Stimulated activated CD8-positive, alpha-beta memory T cell treated with anti-CD3 and anti-CD28 coated beads, Interleukin-12 subunit alpha, Interleukin-12 subunit beta, amount 100 ng/mL, for 1 hour (primary cell): ENCODE results near the gene TMPRSS9.
A peak's percentile ranks its signal among the peaks of the same experiment; 100 is the strongest.
"Not testable (repeated sequence)": the region's sequence is repeated elsewhere in the genome, so short reads cannot be mapped to it uniquely, and the experiment has no call there.

ENCODE experiments used
- DNase-seq: peaks from one replicate; pipeline ENCODE4 v3.0.0-alpha.2; 2020; ENCODE audit warnings: low read depth

Gene TMPRSS9

DNA sequence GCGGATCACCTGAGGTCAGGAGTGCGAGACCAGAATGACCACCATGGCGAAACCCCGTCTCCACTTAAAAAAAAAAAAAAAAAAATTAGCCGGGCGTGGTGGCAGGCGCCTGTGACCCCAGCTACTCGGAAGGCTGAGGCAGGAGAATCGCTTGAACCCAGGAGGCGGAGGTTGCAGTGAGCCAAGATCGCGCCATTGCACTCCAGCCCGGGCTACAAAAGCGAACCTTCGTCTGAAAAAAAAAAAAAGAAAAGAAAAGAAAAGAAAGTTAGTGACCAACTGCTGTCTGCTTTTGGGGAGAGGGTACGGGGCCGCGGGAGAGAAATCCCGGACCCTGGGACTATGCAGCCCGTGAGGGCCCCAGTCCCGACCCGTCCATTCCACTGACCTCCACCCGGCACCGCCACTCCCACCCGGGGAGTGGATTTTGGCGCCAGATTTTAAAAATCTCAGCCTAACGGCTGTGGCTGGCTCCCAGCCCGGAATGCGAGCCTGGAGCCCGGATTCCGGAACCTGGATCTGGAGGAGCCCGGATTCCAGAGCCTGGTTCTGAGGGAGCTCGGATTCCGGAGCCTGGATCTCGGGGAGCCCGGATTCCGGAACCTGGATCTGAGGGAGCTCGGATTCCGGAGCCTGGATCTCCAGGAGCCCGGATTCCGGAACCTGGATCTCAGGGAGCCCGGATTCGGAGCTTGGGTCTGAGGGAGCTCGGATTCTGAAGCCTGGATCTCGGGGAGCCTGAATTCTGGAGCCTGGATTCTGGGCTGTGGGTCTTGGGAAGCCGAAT lies 102.8 kb downstream of the TMPRSS9 start:
- DNase-seq: no peak

GRCh38 chr19:2463694-2464093 lies 103.6 kb downstream of the TMPRSS9 start:
- DNase-seq: not testable (repeated sequence)

DNA sequence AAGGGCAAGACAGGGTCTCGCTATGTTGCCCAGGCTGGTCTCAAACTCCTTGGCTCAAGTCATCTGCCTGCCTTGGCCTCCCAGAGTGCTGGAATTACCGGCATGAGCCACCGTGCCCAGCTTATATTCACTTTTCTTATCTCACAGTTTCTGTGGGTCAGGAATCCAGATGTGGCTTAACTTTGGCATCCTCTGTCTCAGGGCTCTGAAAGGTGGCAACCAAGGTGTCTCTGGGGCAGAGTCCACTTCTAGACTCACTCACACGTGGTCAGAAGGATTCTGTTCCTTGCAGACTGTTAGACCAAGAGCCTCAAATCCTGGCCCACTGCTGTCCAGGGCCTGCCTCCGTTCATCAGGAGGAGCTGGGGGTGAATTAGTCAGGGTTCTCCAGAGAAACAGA lies 104.3 kb downstream of the TMPRSS9 start:
- DNase-seq: no peak

- DNase-seq: no peak
Observed at GRCh38 chr19:2468596-2468995, 108.5 kb downstream of the TMPRSS9 start.

- no peak for DNase-seq
Observed at GRCh38 chr19:2469102-2469914, 109.2 kb downstream of the TMPRSS9 start.

- DNase-seq: not testable (repeated sequence)
Observed at GRCh38 chr19:2469915-2470200, 109.8 kb downstream of the TMPRSS9 start.

DNA sequence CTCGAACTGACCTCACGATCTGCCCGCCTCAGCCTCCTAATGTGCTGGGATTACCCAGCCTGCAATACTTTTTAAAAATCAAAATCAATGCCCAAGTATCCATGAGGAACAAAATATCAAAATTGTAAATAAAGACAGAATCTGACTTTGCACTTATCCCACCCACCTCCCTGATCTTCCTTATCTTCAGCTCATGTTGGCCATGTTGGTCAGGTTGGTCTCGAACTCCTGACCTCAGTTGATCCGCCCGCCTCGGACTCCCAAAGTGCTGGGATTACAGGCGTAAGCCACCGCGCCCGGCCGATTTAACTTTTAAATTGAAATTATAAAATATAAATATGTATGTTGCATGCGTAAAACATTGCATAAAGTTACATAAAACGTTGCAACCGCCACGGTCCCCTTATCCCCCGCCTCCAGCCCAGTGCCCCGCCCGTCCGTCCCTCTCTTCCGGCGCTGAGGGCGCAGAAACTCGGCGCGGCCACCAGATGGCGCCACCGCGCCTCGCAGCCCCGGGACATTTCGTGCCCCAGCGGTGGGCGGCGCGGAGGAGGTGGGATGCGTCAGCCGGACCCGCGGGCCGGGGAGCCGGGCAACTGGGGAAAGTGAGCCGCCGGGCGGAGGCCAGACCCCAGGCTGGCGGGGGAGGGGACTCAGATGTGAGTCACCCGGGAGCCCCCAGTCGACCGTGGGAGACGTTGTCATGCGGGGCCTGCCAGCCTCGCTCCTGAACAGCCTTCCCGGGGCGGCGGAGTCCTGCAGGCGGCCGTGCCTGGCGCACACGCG lies 114.4 kb downstream of the TMPRSS9 start:
- peak; percentile 81 for DNase-seq

DNA sequence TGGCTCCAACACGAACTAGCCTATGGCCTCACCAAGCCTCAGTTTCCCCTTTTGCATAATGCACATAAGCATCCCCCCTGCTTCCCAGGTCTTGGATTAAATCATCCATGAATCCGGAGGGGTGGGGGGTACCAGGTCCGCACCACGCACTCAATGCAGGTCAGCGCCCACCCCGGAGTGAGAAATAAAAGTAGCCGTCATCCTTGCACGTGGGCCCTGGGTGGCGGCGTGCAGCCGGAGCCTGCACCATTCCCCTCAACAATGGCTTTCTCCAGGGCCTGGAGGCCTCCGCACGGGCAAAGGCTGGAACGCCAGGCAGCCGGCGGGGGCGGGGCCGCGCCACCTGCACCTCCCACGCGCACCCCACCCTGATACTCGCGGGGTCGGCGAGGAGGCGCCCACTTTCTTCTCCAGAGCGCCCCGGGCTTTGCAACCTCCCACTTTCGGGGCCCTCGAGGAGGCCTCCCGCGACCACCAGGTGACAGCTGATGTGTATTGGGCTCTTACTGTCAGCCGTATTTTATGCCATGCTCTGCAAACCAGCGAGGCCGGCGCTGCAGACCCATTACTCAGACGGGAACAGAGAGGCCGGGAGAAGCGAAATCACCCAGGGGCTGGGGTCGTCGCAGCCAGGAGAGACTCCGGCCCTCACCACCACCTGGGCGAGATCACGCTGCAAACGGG lies 115.1 kb downstream of the TMPRSS9 start:
- peak; percentile 19 for DNase-seq
